Thoracic aorta (tissue), 2 donors: ENCODE data around the gene PPP1R14D. TPM values are rescaled to one million over a fixed set of nuclear protein-coding genes. Genes with fewer than 3 reads are reported as not detected.
A peak's percentile ranks its signal among the peaks of the same experiment; 100 is the strongest.

Experiments used
- ATAC-seq: fragments of 150-250 bp; one replicate; pipeline ENCODE4 v1.8.0; 2017; ENCODE audit warnings: low read depth; ENCODE audit not compliant: insufficient number of reproducible peaks, low FRiP score
- DNase-seq: peaks from one replicate; pipeline ENCODE4 v3.0.0-alpha.2; 2020; ENCODE audit warnings: low spot score
- H3K27ac ChIP-seq, 2 donors: fragments of 200-600 bp; sonication (generic); 1 replicate in 1 of 2; 2 replicates in 1 of 2; pipeline ENCODE4 v1.5.1; 2016; ENCODE audit warnings: mild to moderate bottlenecking in 2 of 2, moderate library complexity in 2 of 2
- H3K27me3 ChIP-seq: fragments of 200-600 bp; sonication (generic); replicated peaks from 2 replicates; pipeline ENCODE4 v1.6.0; 2016; ENCODE audit warnings: mild to moderate bottlenecking; ENCODE audit not compliant: insufficient read depth
- H3K36me3 ChIP-seq: fragments of 200-600 bp; sonication (generic); one replicate; pipeline ENCODE4 v1.5.1; 2016
- H3K4me1 ChIP-seq, 2 donors: fragments of 200-600 bp; sonication (generic); 1 replicate in 1 of 2; 2 replicates in 1 of 2; pipeline versions ENCODE4 v1.5.1 to v1.6.0; 2016; ENCODE audit warnings: low read depth in 2 of 2, mild to moderate bottlenecking in 1 of 2; ENCODE audit not compliant: control insufficient read depth in 1 of 2
- H3K4me3 ChIP-seq: fragments of 200-600 bp; sonication (generic); 2 replicates; pipeline ENCODE4 v1.5.1; 2016; ENCODE audit warnings: mild to moderate bottlenecking
- H3K9me3 ChIP-seq: fragments of 200-600 bp; sonication (generic); 2 replicates; pipeline ENCODE4 v1.5.1; 2016
- total RNA-seq, 2 donors: library from RNA; depleted of rRNA; stranded (reverse); fragments of >200 nt; gene quantifications; one replicate each; pipeline versions ENCODE4 v1.1.0 to v1.2.3, GENCODE V29; 2016
- TF ChIP-seq, protein P1 (sequence below): fragments of 200-600 bp; sonication (generic); IDR thresholded peaks from one replicate; pipeline ENCODE4 v1.5.1; 2019; ENCODE audit warnings: antibody characterized with exemption

PPP1R14D gene
- total RNA-seq, 2 donors from 2014 or later = not detected

DNA sequence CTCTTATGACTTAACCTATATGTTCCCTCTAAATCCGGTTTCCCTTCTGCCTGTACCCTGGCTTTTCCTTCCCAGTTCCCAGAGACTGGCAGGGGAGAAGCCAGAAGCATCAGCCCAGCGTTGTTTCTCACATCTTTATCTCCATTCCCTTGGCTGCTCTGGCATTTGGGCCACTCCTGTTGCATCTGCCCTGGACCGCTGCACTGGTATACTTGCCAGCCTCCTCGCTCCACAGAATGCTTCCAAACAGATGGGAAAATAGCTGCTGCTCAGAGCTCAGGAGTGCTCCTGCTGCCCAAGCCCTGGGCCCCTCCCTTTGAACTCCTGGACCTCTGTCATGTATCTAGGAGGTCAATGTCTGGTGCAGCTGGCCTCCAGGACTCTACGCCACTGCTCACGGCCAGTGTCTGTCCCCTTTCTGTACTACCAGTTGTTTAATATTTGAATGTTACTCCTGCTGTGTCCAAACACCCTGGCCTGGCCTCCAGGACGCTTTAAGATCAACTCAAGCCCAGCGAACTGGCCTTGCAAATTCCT, 22.1 kb upstream of the PPP1R14D start:
- no peak for ATAC-seq
- TF ChIP-seq, protein P1, sequence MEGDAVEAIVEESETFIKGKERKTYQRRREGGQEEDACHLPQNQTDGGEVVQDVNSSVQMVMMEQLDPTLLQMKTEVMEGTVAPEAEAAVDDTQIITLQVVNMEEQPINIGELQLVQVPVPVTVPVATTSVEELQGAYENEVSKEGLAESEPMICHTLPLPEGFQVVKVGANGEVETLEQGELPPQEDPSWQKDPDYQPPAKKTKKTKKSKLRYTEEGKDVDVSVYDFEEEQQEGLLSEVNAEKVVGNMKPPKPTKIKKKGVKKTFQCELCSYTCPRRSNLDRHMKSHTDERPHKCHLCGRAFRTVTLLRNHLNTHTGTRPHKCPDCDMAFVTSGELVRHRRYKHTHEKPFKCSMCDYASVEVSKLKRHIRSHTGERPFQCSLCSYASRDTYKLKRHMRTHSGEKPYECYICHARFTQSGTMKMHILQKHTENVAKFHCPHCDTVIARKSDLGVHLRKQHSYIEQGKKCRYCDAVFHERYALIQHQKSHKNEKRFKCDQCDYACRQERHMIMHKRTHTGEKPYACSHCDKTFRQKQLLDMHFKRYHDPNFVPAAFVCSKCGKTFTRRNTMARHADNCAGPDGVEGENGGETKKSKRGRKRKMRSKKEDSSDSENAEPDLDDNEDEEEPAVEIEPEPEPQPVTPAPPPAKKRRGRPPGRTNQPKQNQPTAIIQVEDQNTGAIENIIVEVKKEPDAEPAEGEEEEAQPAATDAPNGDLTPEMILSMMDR = no peak
- Histone ChIP-seq H3K27me3 (peaks cover 2% of the 10 kb centered on the region), H3K9me3 (no peaks in the 10 kb centered on the region), H3K27ac (no peak overlapping the region), H3K4me1 (no peaks in the 10 kb centered on the region), H3K36me3 (no peaks in the 10 kb centered on the region), H3K4me3 (no peak overlapping the region)
- DNase-seq = no peak

DNA sequence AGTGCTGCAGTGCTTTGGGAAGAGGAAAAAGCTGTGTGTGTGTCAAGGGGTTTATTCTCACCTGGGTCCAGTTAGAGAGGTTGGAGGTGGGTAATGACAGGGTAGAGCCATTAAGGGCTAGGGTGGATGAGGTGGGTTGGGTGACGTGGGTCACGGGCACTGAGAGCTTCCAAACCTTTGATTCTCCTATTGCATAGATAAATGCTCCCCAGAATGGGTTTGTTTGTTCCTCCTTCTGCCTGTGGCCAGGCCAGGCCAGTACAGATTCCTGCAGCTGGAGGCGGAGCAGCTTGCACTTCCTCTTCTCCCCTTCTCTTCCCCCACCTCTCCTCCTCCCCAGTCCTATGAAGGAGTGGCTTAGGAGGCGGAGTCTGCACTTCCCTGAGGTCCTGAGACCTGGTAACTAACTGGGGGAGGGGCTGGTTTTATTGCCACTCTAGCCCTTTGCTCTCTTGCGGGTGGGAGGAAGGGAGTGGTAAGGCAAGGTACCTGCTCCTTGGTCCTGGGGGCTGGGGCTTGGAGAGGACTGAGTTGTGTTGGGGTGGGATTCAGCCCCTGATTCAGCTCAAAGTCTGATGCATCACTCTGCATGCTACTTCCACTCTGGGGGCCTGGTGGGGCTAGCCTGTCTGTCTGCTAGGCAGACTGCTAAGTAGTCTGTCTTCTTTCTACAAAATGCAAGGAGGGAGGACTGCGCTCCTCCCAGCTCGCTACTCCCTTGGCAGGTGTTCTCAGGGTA, 18.9 kb upstream of the PPP1R14D start:
- no peak overlapping the region for H3K4me3 ChIP-seq
- peaks cover 5% of the 10 kb centered on the region for H3K27me3 ChIP-seq
- ATAC-seq (no peak), DNase-seq (no peak)
- H3K27ac ChIP-seq = no peak overlapping the region
- no peaks in the 10 kb centered on the region for H3K9me3 ChIP-seq
- peaks cover 14 to 23% of the 10 kb centered on the region in 2 donors for H3K4me1 ChIP-seq
- no peaks in the 10 kb centered on the region for H3K36me3 ChIP-seq
- TF ChIP-seq, protein P1 = no peak

DNA sequence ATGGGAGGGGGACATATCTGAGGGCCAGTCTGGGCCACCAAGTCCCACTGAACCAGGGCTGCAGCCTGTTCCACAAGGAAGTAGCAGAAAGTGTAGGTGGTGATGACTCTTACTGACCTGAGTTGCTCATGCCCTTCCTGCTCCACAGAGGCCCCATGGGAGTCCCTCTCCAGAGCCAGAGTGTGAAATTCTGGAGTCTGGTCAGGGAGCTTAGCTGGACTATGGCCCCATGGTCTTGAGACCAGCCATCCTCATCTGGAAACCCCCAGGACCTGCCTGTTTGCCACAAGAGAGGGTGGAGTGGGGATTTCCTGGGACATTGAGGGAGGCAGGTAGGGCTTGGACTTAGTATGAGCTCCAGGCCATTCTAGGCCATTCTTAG, 18.3 kb upstream of the PPP1R14D start:
- Histone ChIP-seq H3K4me1 (peaks cover 14 to 23% of the 10 kb centered on the region in 2 donors), H3K27ac (no peak overlapping the region), H3K27me3 (peaks cover 5% of the 10 kb centered on the region), H3K9me3 (no peaks in the 10 kb centered on the region), H3K4me3 (no peak overlapping the region), H3K36me3 (no peaks in the 10 kb centered on the region)
- TF ChIP-seq, protein P1 = no peak
- DNase-seq (no peak), ATAC-seq (no peak)

DNA sequence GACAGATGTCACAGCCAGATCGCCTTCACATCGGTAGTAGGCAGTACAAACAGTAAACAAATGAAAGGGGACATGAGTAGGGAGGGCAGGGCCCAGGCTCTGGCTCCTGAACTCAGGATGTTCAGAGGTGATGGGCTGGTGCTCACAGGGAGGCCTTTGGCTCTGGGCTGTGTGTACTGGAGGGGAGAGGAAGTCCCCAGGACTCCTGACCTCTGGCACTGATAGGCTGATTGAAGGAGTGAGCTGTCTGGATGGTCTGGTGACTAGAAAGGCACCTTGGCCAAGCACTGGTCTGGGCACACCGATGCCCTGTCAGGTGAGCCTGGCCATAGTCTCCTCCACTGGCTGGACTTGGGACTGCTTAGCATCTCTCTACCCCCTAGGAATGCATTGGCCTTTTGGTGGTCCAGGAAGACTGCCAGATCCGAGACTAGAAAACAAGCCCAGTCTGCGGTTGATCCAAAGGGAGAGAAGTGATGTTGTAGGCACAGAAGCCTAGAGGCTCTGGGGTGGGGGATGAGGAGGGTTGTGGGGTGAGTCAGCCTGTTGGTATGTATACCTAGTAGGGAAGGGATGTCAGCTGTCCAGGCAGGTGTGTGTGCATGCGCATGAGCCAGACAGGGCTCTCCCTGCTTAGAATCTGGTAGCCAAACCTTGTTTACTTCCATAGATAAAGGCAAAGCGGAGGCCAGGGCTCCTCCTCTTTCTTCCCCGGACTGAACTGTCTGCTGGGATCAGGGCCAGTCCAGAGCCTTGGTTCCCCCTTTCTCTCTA, 17.2 kb upstream of the PPP1R14D start:
- H3K9me3 ChIP-seq = no peaks in the 10 kb centered on the region
- no peaks in the 10 kb centered on the region for H3K36me3 ChIP-seq
- ATAC-seq (no peak), DNase-seq (no peak)
- H3K4me3 ChIP-seq = no peak overlapping the region
- H3K4me1 ChIP-seq = peaks cover 14 to 23% of the 10 kb centered on the region in 2 donors
- peaks cover 5% of the 10 kb centered on the region for H3K27me3 ChIP-seq
- TF ChIP-seq, protein P1 = no peak
- H3K27ac ChIP-seq = no peak overlapping the region

DNA sequence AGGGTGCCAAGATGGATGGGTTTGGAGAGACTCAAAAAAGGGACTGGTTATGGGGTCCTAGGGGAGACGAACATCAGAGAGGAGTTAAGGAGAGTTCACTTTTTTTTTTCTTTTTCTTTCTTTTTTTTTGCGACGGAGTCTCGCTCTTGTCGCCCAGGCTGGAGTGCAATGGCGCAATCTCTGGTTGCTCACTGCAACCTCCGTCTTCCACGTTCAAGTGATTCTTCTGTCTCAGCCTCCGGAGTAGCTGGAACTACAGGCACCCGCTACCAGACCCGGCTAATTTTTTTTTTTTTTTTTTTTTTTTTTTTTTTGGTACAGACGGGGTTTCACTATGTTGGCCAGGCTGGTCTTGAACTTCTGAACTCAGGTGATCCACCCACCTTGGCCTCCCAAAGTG, 16.5 kb upstream of the PPP1R14D start:
- TF ChIP-seq, protein P1 = no peak
- Histone ChIP-seq H3K27me3 (peaks cover 5% of the 10 kb centered on the region), H3K27ac (no peak overlapping the region), H3K36me3 (no peaks in the 10 kb centered on the region), H3K4me3 (peak overlapping the region; percentile 71), H3K9me3 (no peaks in the 10 kb centered on the region), H3K4me1 (peaks cover 14 to 23% of the 10 kb centered on the region in 2 donors)
- ATAC-seq (no peak), DNase-seq (no peak)
